ENCODE results near the gene TRMT1L.

- TF ChIP-seq, protein P1, sequence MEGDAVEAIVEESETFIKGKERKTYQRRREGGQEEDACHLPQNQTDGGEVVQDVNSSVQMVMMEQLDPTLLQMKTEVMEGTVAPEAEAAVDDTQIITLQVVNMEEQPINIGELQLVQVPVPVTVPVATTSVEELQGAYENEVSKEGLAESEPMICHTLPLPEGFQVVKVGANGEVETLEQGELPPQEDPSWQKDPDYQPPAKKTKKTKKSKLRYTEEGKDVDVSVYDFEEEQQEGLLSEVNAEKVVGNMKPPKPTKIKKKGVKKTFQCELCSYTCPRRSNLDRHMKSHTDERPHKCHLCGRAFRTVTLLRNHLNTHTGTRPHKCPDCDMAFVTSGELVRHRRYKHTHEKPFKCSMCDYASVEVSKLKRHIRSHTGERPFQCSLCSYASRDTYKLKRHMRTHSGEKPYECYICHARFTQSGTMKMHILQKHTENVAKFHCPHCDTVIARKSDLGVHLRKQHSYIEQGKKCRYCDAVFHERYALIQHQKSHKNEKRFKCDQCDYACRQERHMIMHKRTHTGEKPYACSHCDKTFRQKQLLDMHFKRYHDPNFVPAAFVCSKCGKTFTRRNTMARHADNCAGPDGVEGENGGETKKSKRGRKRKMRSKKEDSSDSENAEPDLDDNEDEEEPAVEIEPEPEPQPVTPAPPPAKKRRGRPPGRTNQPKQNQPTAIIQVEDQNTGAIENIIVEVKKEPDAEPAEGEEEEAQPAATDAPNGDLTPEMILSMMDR (IDR thresholded peaks at IDR 0.05): peak in 3 of 4 experiments; percentile 44 to 59 (median 54)
- TF ChIP-seq POLR2A (IDR thresholded peaks at IDR 0.05): no peak
- TF ChIP-seq POLR2AphosphoS5 (IDR thresholded peaks at IDR 0.05): no peak
These were observed 13.6 kb upstream of the TRMT1L start for GRCh38 chr1:185170291-185170848.
